ENCODE data around the gene ZNF597.
A peak's percentile ranks its signal among the peaks of the same experiment; 100 is the strongest.

Gene ZNF597

DNA sequence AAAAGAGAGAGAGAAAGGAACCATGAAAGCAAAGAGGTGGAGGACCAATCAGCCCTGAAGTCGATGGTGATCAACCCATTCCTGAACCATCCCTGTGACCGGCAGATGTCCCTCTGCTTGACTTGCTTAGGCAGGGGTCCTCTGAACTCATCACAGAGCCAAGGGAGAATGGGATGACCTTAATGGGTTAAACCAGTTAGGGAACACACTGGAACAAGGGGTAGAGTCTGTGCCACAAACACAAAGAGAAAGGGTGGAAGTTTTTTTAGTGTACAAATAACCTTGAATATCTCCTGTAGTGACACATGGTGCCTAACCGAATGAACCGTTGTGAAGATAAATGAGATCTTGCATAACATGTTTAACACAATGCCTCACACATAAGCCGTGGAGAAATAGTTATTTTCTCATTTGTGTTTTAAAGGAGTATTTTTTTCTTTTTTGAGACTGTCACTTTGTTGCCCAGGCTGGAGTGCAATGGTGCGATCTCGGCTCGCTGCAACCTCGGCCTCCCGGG, 11.4 kb upstream of the ZNF597 start:
- no peak for DNase-seq (ENCODE audit: low spot score)

DNA sequence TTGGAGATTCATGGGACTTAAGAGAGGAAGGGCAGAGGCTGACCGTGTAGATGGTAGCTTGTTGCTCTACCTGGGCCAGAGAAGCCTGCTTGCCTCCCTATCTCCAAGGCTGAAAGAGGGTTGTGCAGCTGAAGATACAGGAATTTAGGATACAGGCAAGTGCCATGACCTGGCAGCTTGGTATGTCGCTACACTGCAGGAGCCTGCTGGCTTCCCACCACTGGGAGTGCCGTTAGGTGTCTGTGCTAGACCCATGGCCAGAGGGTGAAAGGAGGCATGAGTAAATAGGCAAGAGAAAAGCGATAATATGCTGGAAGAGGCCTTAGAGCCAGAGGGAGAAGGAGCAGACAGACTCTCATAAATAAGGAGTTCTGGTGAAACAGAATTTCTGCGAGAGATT, 10.8 kb upstream of the ZNF597 start:
- peak; percentile 50 for DNase-seq (ENCODE audit: low spot score)

DNA sequence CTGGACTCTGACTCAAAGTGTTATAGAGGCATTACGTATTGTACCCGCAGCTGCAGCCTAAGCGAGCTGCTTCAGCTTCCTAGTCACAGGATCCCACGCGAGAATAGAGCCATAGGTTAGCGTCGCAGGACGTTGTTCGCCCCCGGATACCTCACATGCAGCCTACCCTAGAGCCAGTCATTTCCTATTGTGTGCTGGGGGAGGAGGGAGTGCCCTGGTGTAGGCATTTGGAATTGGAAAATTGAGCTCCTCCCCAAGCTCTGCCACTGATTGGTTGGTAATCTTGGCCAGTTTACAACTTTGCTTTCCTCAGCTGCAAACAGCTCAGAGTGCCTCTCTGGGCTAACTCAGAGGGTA, 706 bp upstream of the ZNF597 start:
- peak; percentile 76 for DNase-seq (ENCODE audit: low spot score)

DNA sequence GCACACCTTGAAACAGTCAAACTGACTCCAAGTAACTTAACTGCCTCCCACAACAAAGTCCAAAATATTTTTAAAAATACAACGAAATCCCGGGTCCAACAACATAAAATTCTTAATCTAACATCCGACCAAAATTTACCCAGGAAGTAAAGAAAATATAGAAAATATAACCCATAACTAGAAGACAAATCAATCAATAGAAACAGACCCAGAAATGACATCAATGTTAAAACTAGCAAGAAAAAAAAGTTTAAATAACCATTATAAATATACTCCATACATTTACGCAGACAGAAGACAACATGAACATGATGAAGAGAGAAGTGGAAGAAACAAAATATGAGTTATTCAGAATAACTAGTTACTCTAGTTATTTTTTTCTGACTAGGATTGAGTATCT, 3.7 kb downstream of the ZNF597 start:
- DNase-seq (ENCODE audit: low spot score): no peak

DNA sequence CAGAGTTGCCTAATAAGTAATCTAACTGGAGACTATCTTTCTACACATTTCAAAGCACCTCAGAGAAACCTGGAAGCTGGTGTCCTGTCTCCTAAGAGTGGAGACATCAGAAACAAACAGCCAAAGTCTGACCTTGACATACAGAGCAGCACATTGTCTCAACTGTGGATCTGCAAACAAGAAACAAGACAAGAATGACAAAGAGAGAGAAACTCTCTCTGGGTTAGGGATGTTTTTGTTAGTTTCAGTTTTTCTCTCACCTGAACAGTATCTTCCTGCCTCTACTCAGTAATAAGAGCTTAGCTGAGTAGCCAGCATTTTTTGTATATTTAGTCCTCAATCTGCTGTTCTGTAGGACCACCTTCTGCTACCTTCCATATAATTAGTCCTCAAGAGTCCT, 8.9 kb downstream of the ZNF597 start:
- DNase-seq (ENCODE audit: low spot score): no peak

DNA sequence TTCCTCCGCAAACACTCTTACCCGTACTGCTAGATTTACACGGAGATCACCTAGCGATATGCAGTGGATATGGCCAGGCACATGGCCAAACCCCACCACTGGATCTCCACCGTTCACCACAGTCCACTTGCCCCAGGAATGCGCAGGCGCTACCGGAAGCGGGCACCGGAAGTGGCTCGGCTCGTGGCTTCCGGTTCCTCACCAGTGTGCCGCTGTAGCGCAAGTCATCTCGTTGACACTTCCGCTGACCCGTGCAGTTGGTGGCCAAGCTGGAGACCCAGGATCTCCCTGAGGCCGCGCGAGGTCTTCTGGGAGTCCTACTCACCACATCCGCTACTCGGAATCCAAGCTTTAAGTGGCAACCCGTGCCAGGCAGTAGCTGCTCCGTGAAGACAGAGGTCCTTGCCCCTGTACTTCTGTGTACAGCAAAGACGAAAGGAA, 11.5 kb downstream of the ZNF597 start:
- peak; percentile 48 for DNase-seq (ENCODE audit: low spot score)

DNA sequence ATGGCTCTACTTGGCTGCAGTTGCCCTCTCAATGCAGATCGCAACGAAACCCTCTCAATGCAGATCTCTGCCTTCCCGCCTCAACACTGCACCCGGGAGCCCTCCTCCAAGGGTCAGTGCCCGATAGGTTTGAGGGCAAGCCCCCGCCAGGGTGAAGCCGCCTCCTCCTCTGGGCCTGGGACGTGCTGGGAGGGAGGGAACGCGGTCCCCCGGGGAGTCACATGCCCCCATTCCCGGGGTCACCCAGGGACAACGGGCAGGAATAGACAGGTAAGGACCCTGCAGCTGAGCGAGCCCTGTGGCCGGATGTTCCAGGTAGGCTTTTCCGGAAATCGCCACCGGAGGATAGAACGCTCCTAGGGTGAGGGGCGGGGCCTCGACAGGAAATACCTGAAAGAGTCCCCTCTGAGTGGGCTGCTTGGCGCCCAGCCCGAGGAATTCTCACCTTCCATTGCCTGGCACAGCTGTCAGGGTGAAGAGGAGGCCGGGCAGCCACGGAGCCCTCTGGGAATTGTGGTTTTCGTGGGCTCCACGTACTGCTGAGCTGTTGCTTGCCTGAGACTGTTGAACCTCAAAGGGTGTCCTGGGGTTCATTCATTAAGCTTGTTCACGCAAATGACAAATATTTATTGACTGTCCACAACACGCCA, 29.4 kb downstream of the ZNF597 start:
- peak; percentile 9 for DNase-seq (ENCODE audit: low spot score)

DNA sequence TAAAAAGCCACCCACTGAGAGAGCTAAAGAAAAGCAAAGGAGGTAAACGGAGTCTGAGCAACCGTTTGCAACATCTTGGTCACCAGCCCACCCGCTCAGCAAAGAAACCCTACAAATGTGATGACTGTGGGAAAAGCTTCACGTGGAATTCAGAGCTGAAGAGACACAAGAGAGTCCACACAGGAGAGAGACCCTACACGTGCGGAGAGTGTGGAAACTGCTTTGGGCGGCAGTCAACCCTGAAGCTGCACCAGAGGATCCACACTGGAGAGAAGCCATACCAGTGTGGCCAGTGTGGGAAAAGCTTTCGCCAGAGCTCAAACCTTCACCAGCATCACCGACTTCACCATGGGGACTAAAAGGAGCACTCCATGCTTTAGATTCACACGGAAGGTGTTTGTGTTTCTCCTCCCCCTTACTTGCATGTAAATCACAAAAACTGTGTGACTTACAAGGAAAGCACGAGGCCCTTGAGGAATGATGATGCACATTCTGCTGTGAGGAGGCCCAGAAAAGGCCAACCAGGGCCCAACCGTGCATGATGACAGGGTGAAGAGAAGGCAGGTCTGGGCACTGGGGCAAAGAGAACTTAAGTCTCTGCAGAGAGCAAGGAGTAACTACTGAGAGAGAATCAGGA, 34.6 kb downstream of the ZNF597 start:
- no peak for DNase-seq (ENCODE audit: low spot score)

DNA sequence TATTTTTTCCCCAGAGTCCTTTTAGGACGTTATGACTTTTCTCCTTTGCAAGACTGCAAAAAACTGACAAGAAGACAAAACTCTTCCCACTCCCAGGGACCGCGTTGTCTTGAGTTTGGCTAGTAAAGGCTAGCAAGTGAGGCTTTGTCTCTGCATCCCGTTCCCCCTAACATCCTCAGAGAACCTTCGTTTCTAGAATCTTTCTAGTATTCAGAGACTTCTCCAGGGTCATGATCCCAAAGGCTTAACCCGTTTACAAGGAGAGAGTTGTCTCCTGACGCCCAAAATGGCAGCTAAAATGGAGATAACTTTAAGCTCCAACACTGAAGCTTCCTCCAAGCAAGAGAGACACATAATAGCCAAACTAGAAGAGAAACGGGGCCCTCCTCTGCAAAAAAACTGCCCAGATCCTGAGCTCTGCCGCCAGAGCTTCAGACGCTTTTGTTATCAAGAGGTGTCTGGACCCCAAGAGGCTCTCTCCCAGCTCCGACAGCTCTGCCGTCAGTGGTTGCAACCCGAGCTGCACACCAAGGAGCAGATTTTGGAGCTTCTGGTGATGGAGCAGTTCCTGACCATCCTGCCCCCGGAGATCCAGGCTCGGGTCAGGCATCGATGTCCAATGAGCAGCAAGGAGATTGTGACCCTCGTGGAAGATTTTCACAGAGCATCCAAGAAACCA, 41.4 kb downstream of the ZNF597 start:
- DNase-seq (ENCODE audit: low spot score): peak; percentile 13

DNA sequence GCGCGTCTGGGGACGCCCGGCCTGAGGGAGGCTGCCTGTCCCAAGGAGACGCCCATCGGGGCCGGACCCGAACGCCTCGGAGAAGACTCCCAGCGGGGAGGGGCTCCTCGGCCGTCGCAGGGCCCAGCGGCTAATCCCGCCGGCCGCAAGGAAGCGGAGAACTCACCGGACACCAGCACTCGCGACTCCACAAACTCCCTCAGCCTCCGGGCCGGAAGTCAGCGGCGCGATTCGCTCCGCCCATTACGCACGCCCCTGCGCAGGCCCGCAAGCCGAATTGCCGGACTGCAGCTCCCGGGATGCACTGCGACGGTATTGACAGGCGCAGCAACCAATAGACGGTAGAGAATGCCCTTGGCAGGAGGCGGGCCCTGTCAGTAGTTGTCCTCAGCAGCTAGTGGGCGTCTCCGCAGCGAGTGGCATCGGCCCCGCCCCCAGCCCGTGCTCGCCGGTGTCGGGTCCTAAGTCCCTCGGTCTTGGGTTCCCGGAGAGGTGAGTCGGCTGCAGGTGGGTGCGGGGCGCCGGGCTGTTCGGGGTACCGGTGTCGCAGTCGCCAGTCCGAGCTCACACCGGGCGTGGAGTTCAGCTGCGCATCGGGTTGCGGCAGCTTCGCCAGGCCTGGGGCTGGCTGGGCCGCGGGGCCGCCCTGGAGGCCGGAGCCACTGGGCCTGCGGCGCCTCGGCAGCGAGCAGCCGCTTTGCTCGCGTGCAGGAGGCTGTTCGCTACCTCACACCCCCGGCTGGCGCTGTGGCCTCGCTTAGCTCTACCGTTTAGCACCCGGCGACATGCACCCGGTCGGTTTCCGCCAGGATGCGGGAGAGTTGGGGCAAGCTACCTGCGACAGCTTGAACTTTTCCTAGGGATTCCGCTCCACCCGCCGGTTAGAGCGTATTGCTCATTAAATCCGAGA, 42.3 kb downstream of the ZNF597 start, which contains the start of the genes ZNF174 and ZSCAN32:
TSS of gene ZNF174 (plus strand) at position 437 of the 910 bp plus-strand sequence. CDS start 790 bp downstream, outside the sequence.
TSS of gene ZSCAN32 (minus strand) at position 226 of the 910 bp plus-strand sequence. CDS start 3,447 bp downstream, outside the sequence.
- DNase-seq (ENCODE audit: low spot score): peak; percentile 99

DNA sequence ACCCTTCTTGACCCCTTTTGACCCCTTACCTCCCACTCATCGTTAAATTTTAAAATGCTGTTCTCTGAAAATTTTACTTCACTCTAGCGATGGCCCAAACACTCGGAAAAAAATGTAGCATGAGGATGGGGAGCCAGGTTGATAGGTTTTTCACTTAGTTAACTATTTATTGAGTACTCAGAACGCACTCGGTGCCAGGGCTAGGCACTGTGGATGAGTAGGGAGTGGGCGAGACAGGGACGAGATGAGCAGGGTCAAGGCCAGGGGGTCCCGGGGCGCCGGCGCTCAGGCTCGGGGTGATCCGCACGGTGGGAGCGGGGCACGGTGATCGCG, 42.9 kb downstream of the ZNF597 start:
- DNase-seq (ENCODE audit: low spot score): no peak

DNA sequence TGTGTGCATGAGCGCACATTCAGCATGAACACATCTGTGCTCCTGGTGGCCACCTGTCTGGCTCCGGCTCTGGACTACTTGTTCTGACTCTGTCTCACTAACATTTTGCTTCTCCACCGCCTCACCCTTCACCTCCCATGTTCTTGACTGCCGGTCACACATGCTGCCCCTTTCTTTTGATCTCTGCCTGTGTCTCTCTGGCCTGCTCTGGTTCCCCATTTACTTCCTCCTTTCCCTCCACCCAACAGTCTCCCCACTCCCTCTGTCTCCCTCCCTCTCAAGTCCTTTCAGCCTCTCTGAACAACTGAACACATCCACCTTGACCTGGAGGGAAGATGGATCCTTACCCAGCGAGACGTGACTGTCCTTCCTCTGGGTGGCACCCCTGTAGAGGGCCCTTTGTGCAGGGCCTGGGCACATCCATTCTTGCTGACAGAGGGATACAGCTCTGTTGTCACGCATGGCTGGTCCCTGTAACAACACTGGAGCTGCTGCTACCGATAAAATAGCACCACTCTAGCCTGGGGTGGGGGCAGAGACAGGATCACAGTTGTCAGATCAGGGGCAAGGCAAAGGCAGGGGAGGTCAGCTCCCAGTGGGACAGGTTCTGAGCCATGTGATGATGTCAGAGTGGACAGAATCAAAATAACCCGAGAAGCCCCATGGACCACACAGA, 53.5 kb downstream of the ZNF597 start:
- DNase-seq (ENCODE audit: low spot score): no peak

DNA sequence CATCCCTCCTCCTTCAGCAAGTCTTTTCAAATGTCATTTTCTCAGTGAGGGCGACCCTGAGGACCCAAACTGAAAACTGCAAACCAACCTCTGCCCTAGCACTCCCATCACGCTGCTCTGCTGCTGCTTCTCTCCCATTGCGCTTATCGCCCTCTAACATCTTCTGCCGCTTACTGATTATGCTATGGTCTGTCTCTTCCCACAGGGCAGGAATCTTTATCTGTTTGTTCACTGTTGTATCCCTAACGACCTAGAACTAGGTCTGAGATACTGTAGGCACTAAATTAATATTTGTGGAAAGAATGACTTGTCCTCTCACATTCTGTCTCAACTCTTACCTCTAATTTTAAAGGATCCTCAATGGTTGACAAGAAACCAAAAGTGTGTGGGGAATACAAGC, 55.0 kb downstream of the ZNF597 start:
- DNase-seq (ENCODE audit: low spot score): no peak

DNA sequence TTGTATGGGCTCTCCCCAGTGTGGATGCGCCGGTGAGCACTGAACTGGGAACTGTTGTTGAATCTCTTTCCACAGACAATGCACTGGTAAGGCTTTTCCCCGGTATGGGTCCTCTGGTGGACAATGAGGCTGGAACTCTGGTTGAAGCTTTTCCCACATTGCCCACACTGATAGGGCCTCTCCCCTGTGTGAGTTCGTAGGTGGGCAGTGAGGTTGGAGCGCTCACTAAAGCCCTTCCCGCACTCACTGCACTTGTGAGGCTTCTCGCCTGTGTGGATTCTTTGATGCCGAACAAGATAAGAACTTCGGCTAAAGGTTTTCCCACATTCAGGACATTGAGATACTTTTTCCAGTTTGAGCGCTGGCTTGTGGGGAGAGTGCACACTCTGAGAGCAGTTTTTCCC, 60.3 kb downstream of the ZNF597 start:
- DNase-seq (ENCODE audit: low spot score): no peak
